Heart left ventricle (tissue), 13 donors: Measurements from ENCODE around the gene SRRM5.

Experiments
- CTCF ChIP-seq, 12 donors: fragments of 200-600 bp; sonication (generic) in 4 of 12; IDR thresholded peaks; one replicate each; pipeline versions ENCODE4 v1.5.0 to v1.8.0; 2018 to 2022; ENCODE audit warnings: antibody characterized with exemption in 12 of 12, mild to moderate bottlenecking in 5 of 12
- POLR2A ChIP-seq, 2 donors: fragments of 450-650 bp; IDR thresholded peaks; one replicate each; pipeline ENCODE4 v1.6.1; 2017; ENCODE audit warnings: antibody characterized with exemption in 2 of 2, mild to moderate bottlenecking in 2 of 2, moderate library complexity in 2 of 2
- donor health status: ischemic (EF 13 %, LVEDD 7.1; RV severe dilation, severe dysfunction).
- donor health status: DM: no; HTN: yes; CAD: no.
- donor health status: DM: no; HTN: no; CAD: no.
- donor health status: ischemic (EF 25% LVEDD 6.9; RV normal size, moderate dysfunction).
- donor health status: ischemic (EF 25% LVEDD 5.7; RV mildly dilated, moderate dysfunction).
- donor health status: ischemic (EF 35%, LVEDD 5.7; RV mildly dilated, moderate dysfunction).
- donor health status: nonischemic (EF 11% LVEDD 7.7; RV severe dilation, severe dysfunction).
- donor health status: DM: yes; HTN: yes; CAD: no.
- donor health status: PGD.
- donor health status: ischemic (EF 29% LVEDD 5.4; RV normal size, mild dysfunction).
- donor health status: nonischemic (EF 23%, LVEDD 6.1; RV moderate dilation, normal function).

- no peak for TF ChIP-seq CTCF (IDR thresholded peaks at IDR 0.05)
- no peak for TF ChIP-seq POLR2A (IDR thresholded peaks at IDR 0.05)
Observed at GRCh38 chr19:43639519-43640423, 27.9 kb downstream of the SRRM5 start, which contains the start of gene CADM4.
